BJ (cell line): ENCODE data around the gene CLEC4F. TPM values are rescaled to one million over a fixed set of nuclear protein-coding genes. Genes with fewer than 3 reads are reported as not detected.

Experiments
- CTCF ChIA-PET: fragments of 350-600 bp; formaldehyde crosslinking; extraction: SDS; loops from one replicate; lab custom pipeline; 2021; ENCODE audit warnings: antibody characterized with exemption, inconsistent platforms; lab: Yijun Ruan, JAX
- POLR2A ChIA-PET: fragments of 300-600 bp; sonication (Branson Sonifier 250); formaldehyde crosslinking; extraction: SDS; loops from one replicate; lab custom pipeline; 2021; ENCODE audit warnings: antibody characterized with exemption; lab: Charles Lee
- DNase-seq: peaks from one replicate; pipeline ENCODE4 v3.0.0-alpha.2; 2011; ENCODE audit warnings: low read depth
- H3K27me3 ChIP-seq: 2 replicates; pipeline ENCODE4 v1.6.0; 2011; ENCODE audit warnings: low read length; ENCODE audit not compliant: control insufficient read depth, insufficient read depth
- H3K36me3 ChIP-seq: 2 replicates; pipeline ENCODE4 v1.5.1; 2011; ENCODE audit warnings: low read length; ENCODE audit not compliant: control insufficient read depth, insufficient read depth
- H3K4me3 ChIP-seq: 2 replicates; pipeline ENCODE4 v1.5.1; 2011; ENCODE audit warnings: low read depth, mild to moderate bottlenecking, control low read depth, low read length
- CTCF ChIP-seq: IDR thresholded peaks from 2 replicates; pipeline ENCODE4 v1.5.1; 2011; ENCODE audit warnings: low read depth, mild to moderate bottlenecking, control low read depth, inconsistent platforms, low read length, moderate library complexity; ENCODE audit not compliant: insufficient read depth
- polyA plus RNA-seq: library from polyadenylated mRNA; depleted of rRNA; stranded (reverse); fragments of >200 nt; gene quantifications from 2 replicates; pipeline ENCODE4 v1.2.3, GENCODE V29; 2011

CLEC4F gene
- polyA plus RNA-seq, 1 experiment = not detected

- H3K36me3 ChIP-seq = no peaks in the 10 kb centered on the region
- TF ChIP-seq CTCF = no peak
- ChIA-PET CTCF (no interaction called here), POLR2A (no interaction called here)
- H3K27me3 ChIP-seq = peaks cover 2% of the 10 kb centered on the region
- H3K4me3 ChIP-seq = no peak within 1 kb of the TSS
- no peak for DNase-seq
Measured at GRCh38 chr2:70835643-70836042, 15.2 kb upstream of the CLEC4F start, which contains the start of gene CD207. Gene CD207 (minus strand): TSS chr2:70835816. CDS start chr2:70835776, 40 bp downstream.

DNA sequence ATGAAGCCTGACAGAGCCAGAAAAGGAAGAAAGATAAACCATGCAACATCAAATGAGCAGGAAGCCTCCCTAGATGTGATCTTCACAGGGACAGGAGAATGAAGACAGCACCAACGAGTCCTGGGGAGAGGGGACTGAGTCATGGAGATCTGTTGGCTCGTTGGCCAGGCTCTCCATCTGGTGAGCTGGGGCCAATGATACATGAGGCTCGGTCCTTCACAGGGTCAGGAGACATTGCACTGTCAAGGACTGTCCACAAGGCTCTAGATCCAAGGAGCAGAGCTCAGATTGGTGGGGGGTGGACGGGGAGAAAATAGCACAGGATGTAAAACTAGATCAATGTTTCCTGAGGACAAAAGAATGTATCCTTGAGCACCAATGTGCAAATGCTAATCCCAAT is 14.5 kb upstream of the CLEC4F start:
- H3K27me3 ChIP-seq = peaks cover 2% of the 10 kb centered on the region
- TF ChIP-seq CTCF = no peak
- ChIA-PET CTCF (no interaction called here), POLR2A (no interaction called here)
- no peaks in the 10 kb centered on the region for H3K36me3 ChIP-seq
- no peak overlapping the region for H3K4me3 ChIP-seq
- no peak for DNase-seq

DNA sequence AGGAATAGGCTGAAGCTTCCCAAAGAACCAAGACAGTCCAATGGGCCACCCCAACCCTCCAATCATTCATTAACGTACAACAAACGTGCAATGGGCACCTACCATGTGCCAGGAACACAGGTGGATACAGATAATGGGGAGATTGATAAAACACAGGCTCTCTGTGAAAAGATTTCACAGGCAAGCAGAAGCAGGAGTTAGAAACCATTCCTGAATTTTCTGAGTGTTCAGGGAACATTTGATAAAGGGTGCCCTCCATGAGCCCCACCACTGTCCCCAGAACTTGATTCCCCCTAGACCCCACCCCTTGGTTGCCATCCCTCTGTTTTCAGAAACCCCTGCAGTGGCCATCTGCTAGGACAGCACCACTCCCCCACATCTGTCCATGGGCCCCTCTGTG is 13.7 kb upstream of the CLEC4F start:
- H3K27me3 ChIP-seq = peaks cover under 1% of the 10 kb centered on the region
- no peaks in the 10 kb centered on the region for H3K36me3 ChIP-seq
- ChIA-PET POLR2A (no interaction called here), CTCF (no interaction called here)
- no peak overlapping the region for H3K4me3 ChIP-seq
- TF ChIP-seq CTCF = no peak
- DNase-seq = no peak

- Histone ChIP-seq H3K4me3 (no peak overlapping the region), H3K27me3 (no peaks in the 10 kb centered on the region; the same call in 1 of the 2 replicates), H3K36me3 (no peaks in the 10 kb centered on the region)
- POLR2A ChIA-PET = no interaction called here
- CTCF ChIA-PET = no interaction called here
- TF ChIP-seq CTCF = no peak
- no peak for DNase-seq
Measured at GRCh38 chr2:70833246-70833645, 12.8 kb upstream of the CLEC4F start.

GRCh38 chr2:70832386-70832785 is 12.0 kb upstream of the CLEC4F start:
- no peak for TF ChIP-seq CTCF
- H3K27me3 ChIP-seq = no peaks in the 10 kb centered on the region; the same call in 1 of the 2 replicates
- no peak for DNase-seq
- CTCF ChIA-PET = no interaction called here
- no peaks in the 10 kb centered on the region for H3K36me3 ChIP-seq
- POLR2A ChIA-PET = no interaction called here
- H3K4me3 ChIP-seq = no peak overlapping the region
